Fibroblast of skin of scalp (primary cell): ENCODE measurements around the gene RNF17.

Experiments used
- DNase-seq: peaks from one replicate; pipeline ENCODE4 v3.0.0-alpha.2; 2013

Gene RNF17

GRCh38 chr13:24863748-24864540 is 100.0 kb downstream of the RNF17 start:
- DNase-seq = no peak

GRCh38 chr13:24864579-24864978 is 100.6 kb downstream of the RNF17 start:
- no peak for DNase-seq

GRCh38 chr13:24865163-24865953 is 101.4 kb downstream of the RNF17 start:
- no peak for DNase-seq

- no peak for DNase-seq
Measured at GRCh38 chr13:24866488-24866887, 102.5 kb downstream of the RNF17 start.

- no peak for DNase-seq
Measured at GRCh38 chr13:24868874-24869273, 104.9 kb downstream of the RNF17 start.

GRCh38 chr13:24870380-24870760 is 106.4 kb downstream of the RNF17 start:
- DNase-seq = no peak

GRCh38 chr13:24875566-24875965 is 111.6 kb downstream of the RNF17 start:
- no peak for DNase-seq

GRCh38 chr13:24877531-24877930 is 113.6 kb downstream of the RNF17 start:
- DNase-seq = no peak

GRCh38 chr13:24878340-24878739 is 114.4 kb downstream of the RNF17 start:
- DNase-seq = no peak

GRCh38 chr13:24882665-24883064 is 118.7 kb downstream of the RNF17 start:
- DNase-seq = no peak

- DNase-seq = no peak
Measured at GRCh38 chr13:24887759-24888158, 123.8 kb downstream of the RNF17 start.

GRCh38 chr13:24888291-24888931 is 124.4 kb downstream of the RNF17 start:
- DNase-seq = no peak

GRCh38 chr13:24890256-24890655 is 126.3 kb downstream of the RNF17 start:
- no peak for DNase-seq

GRCh38 chr13:24891476-24892108 is 127.6 kb downstream of the RNF17 start:
- no peak for DNase-seq

GRCh38 chr13:24892829-24893228 is 128.9 kb downstream of the RNF17 start:
- no peak for DNase-seq

- DNase-seq = no peak
Measured at GRCh38 chr13:24893863-24894262, 129.9 kb downstream of the RNF17 start.

GRCh38 chr13:24894277-24894971 is 130.5 kb downstream of the RNF17 start:
- no peak for DNase-seq

GRCh38 chr13:24894972-24895300 is 131.0 kb downstream of the RNF17 start:
- no peak for DNase-seq

- DNase-seq = no peak
Measured at GRCh38 chr13:24896061-24896460, 132.1 kb downstream of the RNF17 start.

- DNase-seq = no peak
Measured at GRCh38 chr13:24897293-24897692, 133.3 kb downstream of the RNF17 start.

GRCh38 chr13:24899601-24900000 is 135.6 kb downstream of the RNF17 start:
- peak; percentile 4 for DNase-seq

- no peak for DNase-seq
Measured at GRCh38 chr13:24900507-24900906, 136.5 kb downstream of the RNF17 start.
